ENCODE data around the gene GKN2.
"Not testable (repeated sequence)": the region's sequence is repeated elsewhere in the genome, so short reads cannot be mapped to it uniquely, and the experiment has no call there.

The GKN2 gene

DNA sequence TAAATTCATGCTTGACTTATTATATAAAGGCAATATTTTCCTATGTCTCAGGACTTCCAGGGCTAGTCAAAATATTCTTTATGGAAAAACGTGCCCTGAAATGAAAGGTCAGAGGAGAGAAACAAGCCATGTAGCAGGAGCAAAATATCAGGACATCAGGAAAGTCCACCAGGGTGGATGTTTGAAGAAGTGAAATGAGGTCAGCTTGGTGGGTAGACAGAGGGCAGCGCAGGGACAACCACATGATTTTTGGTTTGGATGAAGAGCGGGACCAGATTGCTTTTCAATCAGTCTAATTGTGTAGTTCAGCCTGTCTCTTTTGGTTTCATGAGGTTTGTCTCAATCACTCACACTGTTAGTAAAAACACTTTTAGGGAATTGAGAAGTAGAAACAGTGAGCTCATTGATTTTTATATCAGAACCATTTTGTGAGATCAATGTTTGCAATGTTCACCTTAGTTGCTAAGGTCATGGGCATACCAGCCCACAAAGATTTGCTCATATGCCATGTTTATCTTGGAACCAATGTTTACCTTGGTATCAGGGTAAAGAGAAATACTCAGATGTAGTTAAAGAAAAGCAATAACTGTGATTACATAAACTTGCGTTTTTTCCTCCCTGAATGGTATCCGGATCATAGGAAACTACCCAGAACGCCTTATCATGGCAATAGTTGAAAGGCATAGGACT, 32.1 kb downstream of the GKN2 start:
- no peak for DNase-seq (ENCODE audit: low spot score)

DNA sequence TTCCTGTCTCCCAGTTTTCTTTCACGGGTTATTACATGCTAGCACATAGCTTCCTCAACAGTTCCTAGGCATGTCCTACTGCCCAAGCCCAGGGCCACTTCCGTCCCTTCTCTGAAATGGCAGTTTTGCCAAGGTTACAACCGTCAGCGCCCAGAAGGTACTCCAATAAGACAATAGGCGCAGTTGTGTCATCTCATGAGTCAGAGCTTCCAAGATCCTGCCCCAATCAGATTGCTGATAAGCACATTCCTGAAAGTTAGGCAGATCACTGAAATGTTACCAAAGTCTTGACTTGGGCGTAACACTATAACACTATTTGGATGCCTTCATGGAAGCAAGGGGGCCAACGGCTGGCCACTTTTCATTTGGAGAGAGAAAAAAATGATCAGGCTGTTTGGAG, 34.2 kb downstream of the GKN2 start:
- DNase-seq (ENCODE audit: low spot score), result no peak

DNA sequence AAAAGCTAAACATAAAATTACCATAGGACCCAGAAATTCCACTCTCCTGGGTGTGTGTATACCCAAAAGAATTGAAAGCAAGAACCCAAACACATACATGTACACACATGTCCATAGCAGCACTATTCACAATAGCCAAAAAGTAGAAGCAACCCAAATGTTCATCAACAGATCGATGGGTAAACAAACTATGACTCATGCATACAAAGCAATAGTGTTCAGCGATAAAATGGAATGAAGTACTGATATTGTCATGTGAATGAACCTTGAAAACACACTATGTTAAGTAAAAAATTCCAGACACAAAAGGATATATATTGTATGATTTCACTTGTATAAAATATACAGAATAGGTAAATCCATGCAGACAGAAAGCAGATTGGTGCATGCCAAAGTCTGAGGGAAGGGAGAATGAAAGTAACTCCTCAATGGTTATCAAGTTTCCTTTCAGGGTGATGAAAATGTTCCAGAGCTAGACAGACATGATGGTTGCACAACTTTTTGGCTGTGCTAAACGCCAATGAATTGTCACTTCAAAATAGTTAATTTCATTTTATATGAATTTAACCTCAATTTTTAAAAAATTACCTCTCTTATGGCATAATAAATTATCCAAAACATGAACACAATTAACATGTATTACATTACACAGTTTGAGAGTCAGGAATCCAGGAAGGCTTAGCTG, 35.5 kb downstream of the GKN2 start:
- no peak for DNase-seq (ENCODE audit: low spot score)

DNA sequence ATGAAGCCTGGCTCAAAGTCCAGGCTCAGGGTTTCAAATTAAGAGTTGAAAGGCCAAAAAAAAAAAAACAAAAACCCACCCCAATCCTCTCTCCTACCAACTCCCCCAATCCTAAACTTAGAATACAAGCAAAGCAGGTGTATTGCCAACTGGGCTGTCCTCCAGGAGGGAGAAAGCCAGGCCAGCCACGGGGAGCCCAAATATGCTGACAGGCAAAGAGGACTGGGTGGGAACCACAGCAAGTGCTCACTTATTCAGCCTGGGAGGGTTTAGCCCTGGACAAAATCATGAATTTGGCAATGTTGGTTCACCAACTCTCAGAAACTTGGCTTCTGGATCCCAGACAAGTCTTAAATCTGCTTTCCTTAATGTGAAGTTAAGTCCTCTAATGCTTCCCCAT, 36.5 kb downstream of the GKN2 start:
- no peak for DNase-seq (ENCODE audit: low spot score)

DNA sequence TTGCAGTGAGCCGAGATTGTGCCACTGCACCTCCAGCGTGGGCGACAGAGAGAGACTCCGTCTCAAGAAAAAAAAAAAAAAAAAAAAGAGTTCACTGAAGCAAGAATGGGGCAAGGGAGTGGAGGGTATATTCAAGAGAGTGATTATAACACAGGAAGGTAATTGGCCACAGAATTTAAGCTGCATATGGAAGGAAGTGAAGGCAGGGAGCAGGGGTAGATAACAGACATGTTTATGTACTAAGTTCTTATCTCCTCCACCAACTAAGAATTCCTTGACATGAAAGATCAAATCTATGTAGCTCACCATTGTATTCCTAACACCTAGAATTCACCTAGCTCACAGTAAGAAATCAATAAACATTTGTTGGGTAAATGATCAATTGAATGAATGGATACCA, 37.3 kb downstream of the GKN2 start:
- DNase-seq (ENCODE audit: low spot score), result no peak

DNA sequence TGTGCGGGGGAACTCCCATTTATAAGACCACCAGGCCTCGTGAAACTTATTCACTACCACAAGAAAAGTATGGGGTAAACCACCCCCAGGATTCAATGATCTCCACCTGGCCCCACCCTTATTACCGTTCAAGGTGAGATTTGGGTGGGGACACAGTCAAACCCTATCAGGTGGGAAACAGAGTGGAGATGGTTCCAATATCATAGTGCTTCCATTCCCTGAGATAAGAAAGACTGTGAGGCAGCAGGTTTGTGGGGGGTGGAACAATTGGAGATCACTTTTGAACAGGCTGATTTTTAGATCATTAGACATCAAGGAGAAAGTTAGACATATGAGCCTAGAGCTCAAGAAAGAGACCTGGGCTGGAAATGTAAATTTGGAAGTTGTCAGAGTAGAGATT, 39.3 kb downstream of the GKN2 start:
- no peak for DNase-seq (ENCODE audit: low spot score)

DNA sequence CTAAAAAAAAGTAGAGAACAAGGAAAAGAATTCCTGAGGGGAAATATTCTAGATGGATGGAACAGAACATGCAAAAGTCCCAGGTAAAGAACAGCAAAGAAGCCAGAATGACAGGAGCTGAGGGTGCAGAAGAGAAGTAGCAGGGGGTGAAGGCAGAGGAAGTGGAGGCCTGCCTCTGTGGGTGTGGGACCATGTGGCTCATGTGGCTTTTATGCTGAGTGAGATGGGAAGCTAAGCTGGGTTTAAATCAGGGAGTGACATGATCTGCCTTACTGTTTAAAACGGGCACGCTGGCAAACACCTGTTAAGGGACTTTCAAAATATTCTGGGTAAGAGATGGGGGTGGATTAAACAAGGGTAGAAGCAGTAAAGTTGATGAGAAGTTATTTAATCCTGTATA, 40.0 kb downstream of the GKN2 start:
- no peak for DNase-seq (ENCODE audit: low spot score)

DNA sequence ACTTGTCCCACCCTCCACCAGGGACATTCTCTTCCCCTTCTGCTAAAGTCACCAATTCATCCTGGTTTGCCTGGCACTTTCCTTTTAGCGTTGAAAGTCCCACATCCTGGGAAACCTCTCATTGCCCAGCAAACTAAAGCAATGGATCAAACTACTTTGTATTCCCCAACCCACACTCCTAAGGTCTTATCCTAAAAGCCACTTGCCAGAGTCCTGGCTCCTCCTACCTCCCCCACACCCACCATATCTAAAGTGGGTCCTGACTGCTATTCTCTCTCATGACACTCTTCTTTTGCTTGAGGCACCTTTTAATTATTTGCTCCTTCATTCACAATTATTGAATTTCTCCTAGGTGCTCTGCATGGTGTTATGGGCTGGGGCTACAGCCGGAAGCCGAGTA, 40.6 kb downstream of the GKN2 start:
- DNase-seq (ENCODE audit: low spot score), result no peak

DNA sequence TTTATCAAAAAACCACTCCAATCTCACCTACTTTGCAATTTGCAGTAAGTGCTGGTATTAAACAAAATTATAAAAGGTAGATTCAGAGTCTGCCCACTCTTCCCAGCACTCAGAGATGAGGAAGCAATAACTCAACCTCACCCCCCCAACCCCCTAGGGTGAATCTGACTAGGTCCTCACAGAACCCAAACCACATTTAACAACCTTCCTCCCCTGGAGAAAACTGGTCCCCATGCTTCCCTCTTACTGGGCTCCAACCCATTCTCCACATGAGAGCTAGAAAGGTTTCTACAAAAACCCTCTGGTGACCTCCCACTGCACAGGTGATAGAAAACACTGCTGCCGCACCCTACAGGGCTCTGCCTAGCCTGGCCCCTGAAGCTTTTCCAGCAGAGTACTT, 41.0 kb downstream of the GKN2 start:
- no peak for DNase-seq (ENCODE audit: low spot score)

DNA sequence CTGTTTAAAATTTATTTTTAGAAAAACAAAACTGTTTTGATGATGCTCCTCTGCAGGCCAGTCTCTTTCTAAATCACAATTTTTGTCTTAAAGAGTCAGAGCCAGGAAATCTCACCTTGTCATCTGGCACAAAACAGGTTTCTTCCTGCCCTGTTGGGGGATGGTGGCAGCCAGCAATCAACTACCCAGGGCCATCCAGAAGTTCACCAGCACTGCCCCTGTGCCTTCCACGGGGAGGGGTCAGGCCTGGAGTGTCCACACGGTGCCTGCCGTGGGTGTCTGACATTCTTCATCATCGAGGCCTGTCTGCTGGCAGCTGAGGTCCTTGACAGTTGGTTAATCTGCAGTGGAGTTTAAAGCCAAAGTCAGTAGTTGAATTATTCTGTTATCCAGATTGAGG, 41.4 kb downstream of the GKN2 start:
- DNase-seq (ENCODE audit: low spot score), result no peak

DNA sequence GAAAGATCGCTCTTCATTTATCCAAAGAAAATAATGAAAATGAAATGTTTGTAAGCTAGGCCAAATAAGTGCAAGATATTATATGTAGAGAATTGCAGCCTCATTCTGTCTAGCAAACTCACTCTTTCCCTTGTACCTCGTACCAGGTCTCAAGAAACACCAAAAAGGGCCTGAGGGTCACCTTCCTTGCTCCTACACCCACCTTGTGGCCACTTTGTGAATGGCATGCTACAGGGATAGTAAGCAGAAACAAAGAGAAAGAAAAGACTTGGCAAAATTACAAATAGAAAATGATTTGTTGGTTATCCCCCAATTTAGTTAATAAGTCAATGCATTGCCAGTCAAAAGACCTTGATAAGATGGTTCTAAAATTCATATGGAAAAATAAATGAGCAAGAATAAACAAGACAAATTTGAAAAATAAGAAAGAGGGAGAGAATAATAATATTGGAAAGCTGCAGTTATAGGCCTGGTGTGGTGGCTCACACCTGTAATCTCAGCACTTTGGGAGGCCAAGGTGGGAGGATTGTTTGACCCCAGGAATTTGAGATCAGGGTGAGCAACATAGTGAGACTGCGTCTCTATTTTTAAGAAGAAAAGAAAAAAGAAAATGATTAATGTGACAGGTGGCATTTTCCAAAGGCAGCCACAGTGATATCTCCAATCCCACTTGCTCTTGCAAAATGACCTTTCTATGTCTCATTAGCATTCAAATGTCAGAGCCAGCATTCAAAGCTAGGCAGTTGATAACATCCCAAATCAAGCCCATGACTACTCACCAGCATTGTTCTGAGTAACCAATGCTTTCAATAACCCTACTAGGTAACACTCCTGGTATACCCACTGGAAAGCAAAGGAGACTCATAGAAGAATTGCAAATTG, 42.7 kb downstream of the GKN2 start:
- peak; percentile 76 for DNase-seq (ENCODE audit: low spot score)

DNA sequence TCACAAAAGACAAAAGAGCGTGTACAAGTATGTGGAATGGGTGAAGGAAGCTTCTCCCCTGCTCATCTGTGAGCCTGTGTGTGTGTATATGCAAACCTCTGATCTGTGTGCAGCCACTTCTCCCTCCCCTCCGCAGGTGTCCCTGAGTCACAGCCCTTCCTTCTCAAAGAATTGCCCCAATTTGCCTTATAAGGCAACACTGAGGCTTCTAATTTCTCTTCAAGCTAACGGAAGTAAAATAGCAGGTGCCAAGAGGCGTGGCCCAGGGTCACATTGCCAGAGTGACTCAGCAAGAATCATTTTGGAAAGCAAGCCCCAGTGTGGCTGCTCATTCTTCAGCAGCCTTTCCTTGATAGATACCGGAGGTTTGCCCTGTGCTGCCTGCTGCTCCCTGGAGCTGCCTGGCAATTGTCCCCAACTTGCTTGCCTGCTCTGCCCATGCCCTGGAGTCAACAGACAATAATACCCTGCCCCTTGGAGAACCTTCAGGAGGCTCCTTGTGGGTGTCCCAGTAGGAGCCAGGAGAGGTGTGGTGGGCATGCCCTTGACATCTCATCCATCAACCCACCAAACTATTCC, 44.2 kb downstream of the GKN2 start:
- DNase-seq (ENCODE audit: low spot score), result peak; percentile 87

DNA sequence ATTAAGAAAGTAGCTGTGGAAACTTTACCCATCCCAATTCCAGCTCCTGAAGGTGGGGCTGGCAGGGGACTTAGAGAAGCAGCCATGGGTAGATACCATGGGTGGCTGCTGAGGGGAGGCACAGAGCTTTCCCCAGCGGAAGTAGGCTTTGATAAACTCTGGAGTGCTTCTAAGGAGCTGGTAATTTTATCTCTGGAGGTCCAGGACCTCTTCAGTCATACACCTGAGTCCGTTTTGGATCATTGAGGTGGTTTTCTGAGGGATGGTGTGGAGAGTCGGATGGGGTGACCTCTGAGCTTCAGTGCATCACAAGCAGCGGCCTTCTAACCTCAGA, 44.8 kb downstream of the GKN2 start:
- DNase-seq (ENCODE audit: low spot score), result peak; percentile 12

DNA sequence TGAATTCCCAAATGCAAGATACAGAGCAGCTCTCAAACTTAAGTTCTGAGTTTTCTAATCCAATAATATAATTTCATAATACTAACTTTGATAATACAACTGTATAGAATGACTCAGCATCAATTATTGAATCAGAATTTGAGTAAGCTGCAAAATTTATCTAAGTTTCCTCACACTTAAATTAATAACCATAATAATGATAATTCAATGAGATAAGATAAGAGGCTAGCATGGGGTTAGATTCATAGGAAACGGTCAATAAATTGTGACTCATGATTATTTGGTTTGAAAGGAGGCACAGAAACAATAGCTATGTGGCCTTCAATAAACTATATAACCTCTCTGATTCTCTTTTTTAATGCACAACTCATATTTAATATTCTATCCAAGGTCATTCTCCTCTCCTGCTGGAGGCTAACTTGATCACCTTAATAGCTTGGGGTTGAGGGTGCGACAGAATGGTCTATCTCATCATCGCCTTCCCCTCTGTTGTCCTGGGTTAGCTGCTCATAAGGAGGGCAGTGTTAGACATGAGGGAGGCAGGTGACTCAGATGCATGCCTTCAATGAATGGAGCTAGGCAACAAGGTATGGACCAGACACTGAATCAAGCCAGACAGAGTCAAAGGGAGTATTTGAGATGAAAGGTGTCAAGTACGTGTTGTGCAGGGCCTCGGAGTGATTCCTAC, 45.3 kb downstream of the GKN2 start:
- DNase-seq (ENCODE audit: low spot score), result peak; percentile 21

DNA sequence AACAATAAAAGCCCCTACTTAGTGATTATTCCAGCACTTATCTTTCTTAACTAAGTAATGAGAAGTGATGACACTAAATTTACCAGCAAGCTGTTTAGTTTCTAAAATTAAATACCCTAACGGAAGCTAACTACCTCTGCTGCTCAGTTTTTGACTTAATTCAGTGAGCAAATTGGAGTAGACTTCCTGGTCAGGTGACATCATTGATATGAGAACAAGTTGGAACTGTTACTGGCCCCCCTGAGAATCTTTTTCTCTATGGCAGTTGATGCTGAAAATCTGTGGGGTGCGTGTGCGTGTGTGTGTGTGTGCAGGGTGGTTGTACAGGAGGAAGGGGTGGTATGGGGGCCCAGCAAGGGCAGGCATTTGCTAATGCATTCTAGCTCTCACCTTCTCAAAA, 46.0 kb downstream of the GKN2 start:
- DNase-seq (ENCODE audit: low spot score), result no peak

DNA sequence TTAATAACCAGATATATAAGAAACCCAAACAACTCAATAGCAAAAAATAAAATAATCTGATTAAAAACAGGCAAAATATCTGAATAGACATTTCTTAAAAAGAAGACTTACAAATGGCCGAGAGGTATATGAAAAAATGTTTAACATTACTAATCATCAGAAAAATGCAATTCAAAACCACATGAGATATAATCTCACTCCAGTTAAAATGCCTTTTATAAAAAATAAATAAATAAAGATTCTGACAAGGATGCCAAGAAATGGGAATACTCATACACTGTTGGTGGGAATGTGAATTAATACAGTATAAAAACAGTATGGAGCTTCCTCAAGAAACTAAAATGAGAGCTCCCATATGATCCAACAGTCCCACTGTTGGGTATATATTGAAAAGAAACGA, 47.6 kb downstream of the GKN2 start:
- no peak for DNase-seq (ENCODE audit: low spot score)

DNA sequence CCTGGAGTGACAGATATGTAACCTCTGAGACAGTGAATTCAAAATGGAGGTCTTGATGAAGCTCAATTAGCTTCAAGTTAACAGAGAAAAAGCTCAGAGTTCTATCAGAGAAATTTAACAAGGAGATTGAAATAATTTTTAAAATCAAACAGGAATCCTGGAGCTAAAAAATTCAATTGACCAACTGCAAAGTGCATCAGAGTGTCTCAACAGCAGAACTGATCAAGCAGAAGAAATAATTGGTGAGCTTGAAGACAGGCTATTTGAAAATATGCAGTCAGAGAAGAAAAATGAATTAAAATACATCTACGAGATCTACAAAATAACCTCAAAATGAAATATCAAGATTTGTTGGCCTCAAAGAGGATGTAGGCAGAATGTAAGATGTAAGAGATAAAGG, 51.1 kb downstream of the GKN2 start:
- DNase-seq (ENCODE audit: low spot score), result no peak

DNA sequence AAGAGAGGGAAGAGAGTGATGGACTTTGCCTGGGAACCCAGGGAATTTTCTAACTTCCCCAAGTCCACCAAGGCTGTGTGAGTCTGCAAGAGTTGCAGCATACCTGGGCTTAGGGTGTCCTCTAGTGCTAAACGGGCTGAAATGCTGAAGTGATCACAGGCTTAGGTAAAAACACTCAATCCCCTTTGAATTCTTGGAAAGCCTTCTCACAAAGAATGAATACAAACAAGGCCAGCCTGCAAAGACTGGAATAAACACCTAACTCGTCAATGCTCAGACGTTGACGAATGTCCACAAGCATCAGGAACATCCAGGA, 51.5 kb downstream of the GKN2 start:
- DNase-seq (ENCODE audit: low spot score), result no peak

DNA sequence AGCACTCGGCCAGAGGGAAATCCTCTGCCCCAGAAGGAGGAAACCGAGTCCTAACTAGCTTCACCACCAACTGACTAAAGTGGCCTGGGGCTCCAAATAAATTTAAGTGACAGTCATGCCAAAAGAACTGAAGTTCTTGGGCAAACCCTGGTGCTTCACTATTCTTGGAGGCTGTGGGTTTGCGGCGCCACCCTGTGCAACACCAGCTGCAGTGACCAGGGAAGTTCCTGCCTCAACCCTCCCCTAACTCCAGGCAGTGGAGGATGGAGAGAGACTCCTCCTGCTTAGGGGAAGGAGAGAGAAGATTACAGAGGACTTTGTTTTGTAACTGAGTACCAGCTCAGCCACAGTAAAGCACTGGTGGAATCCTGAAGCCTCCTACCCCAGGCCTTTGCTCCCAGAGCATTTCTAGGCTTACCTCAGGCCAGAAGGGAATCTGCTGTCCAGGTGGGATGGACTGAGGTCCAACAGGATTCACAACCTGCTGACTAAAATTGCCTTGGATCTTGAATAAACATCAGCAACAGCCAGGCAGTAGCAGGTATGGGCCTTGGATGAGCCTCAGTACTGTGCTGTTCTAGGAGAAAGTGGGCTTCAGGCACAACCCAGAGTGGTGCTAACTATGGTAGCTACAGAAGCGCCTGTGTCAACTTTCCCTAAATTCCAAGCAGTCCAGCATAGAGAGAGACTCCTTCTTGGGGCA, 52.0 kb downstream of the GKN2 start:
- no peak for DNase-seq (ENCODE audit: low spot score)

DNA sequence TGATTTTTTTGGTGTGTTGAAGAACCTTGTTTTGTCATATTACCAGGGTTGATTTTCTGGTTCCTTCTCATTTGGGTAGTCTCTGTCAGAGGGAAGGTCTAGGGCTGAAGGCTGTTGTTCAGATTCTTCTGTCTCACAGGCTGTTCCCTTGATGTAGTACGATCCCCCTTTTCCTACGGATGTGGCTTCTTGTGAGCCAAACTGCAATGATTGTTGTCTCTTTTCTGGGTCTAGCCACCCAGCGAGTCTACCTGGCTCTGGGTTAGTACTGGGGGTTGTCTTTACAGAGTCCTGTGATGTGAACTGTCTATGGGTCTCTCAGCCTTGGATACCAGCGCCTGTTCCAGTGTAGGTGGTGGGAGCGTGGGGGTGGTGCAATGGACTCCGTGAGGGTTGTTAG, 56.7 kb downstream of the GKN2 start:
- DNase-seq (ENCODE audit: low spot score), result not testable (repeated sequence)
